GM12891 (cell line): Measurements from ENCODE around the gene MRPL49.

Experiments
- POLR2A ChIP-seq: IDR thresholded peaks from 2 replicates; pipeline ENCODE4 v1.6.1; 2011; ENCODE audit warnings: low read depth, low read length, control low read depth
- SPI1 ChIP-seq: IDR thresholded peaks from 2 replicates; pipeline ENCODE4 v1.6.1; 2011; ENCODE audit warnings: low read depth, low read length, control low read depth

DNA sequence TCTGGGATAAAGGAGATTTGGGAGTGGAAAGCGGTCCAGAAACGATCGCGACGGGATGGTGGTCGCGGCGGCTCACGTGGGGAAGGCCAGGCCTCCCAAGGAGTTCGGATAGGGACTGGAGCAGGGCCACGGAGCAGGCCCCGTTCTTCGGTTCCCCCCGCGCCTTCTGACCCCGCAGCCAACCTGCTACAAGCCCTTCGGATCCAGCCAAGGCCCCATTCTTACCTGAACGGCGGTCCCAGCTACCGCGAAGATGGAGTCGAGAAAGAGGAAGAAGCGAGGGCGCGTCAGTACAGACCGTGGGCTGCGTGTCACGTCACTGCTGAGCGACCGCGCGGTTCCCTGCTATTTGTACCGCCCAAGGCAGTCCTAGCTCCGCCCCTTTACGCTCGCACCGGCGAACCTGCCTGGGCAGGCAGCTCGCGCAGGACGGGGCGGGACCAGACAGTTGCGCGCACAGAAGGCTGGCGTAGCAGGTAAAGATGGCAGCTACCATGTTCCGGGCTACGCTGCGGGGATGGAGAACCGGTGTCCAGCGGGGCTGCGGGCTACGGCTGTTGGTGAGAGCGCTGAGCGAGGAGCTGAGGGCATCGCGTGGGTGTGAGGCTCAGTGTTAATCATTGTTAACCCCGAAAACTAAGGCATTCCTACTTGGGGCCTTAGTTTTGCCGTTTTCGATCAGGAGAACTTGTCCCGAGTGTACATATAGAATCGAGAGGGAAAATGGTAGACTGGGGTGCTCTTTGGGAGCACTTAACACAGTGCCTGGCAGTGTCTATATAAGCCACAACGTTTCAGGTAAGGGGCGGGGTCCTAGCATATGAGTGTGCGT, at the start of gene MRPL49, which contains the start of gene FAU:
- TF ChIP-seq SPI1 (peak; percentile 72), POLR2A (peak; percentile 92)
